Right forelimb (tissue), 1 donor: ENCODE data around the gene ZBTB17.
"Not testable (repeated sequence)": the region's sequence is repeated elsewhere in the genome, so short reads cannot be mapped to it uniquely, and the experiment has no call there.

Experiments
- DNase-seq: peaks from one replicate; pipeline ENCODE4 v3.0.0-alpha.2; 2018

ZBTB17 gene

DNA sequence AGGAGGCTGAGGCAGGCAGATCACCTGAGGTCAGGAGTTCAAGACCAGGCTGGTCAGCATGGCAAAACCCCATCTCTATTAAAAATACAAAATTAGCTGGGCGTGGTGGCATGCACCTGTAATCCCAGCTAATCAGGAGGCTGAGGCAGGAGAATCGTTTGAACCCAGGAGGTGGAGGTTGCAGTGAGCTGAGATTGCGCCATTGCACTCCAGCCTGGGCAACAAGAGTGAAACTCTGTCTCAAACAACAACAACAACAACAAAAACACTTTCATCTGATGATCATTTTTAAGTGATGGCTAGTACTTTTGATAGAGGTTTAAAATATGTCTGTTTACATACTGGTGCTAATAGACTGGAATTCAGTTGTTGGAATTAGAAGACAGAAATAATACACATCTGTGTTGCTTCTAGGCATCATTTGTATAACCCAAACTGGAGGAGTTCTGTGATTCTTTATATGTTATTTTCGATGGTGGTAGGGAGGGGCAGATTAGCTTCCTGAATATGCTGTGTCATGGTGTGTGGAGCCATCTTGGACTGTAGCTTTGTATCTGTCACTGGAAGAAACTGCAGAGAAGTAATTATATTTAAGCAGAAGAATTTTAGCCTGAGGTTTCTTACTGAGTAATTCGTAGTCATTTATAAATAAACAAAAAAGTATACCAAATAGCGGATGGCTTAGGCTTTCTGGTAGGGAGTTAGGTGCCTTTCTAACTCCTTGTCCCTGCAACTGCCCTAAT, 82.9 kb downstream of the ZBTB17 start:
- not testable (repeated sequence) for DNase-seq
